ENCODE data around the gene MEF2D. TPM values are rescaled to one million over a fixed set of nuclear protein-coding genes. Genes with fewer than 3 reads are reported as not detected.

The MEF2D gene
- total RNA-seq, 1 experiment from 2014 or later: 18.3 TPM

- no TSS peak for BruUV-seq (replicated peaks)
- Histone ChIP-seq H3K9me3 (ENCODE audit: low read depth, low read length, poor library complexity, severe bottlenecking) (no peaks in the 10 kb centered on the region), H3K27me3 (replicated peaks; ENCODE audit: insufficient read depth, low read depth, low read length, poor library complexity) (no peaks in the 10 kb centered on the region), H3K27ac (ENCODE audit: low read depth, low read length, poor library complexity, severe bottlenecking) (no peak overlapping the region), H3K4me1 (ENCODE audit: insufficient read depth, low read length, poor library complexity, severe bottlenecking) (no peaks in the 10 kb centered on the region), H3K36me3 (ENCODE audit: insufficient read depth, low read length, poor library complexity, severe bottlenecking) (peaks cover 32% of the 10 kb centered on the region), H3K4me3 (ENCODE audit: low read depth, low read length, poor library complexity, severe bottlenecking) (no peak overlapping the region)
- no peak for DNase-seq (ENCODE audit: low spot score)
- ChIA-PET CTCF (no interaction called here), POLR2A (ENCODE audit: low non-redundant PET) (no interaction called here)
- no peak for TF ChIP-seq CTCF (conservative IDR thresholded peaks at IDR 0.05; ENCODE audit: low read depth, low read length)
- TF ChIP-seq EZH2 (IDR thresholded peaks at IDR 0.05; ENCODE audit: borderline replicate concordance, low read depth, low read length, poor library complexity, severe bottlenecking): no peak
- intact Hi-C loops (cut with micrococcal nuclease; ENCODE audit: unreplicated experiment): no loop called here
Measured at GRCh38 chr1:156540955-156541354, 40.4 kb upstream of the MEF2D start.

GRCh38 chr1:156539818-156540355 is 39.3 kb upstream of the MEF2D start:
- no TSS peak for BruUV-seq (replicated peaks)
- Histone ChIP-seq H3K4me3 (ENCODE audit: low read depth, low read length, poor library complexity, severe bottlenecking) (no peak overlapping the region), H3K27me3 (replicated peaks; ENCODE audit: insufficient read depth, low read depth, low read length, poor library complexity) (no peaks in the 10 kb centered on the region), H3K36me3 (ENCODE audit: insufficient read depth, low read length, poor library complexity, severe bottlenecking) (peaks cover 40% of the 10 kb centered on the region), H3K9me3 (ENCODE audit: low read depth, low read length, poor library complexity, severe bottlenecking) (no peaks in the 10 kb centered on the region), H3K4me1 (ENCODE audit: insufficient read depth, low read length, poor library complexity, severe bottlenecking) (no peaks in the 10 kb centered on the region), H3K27ac (ENCODE audit: low read depth, low read length, poor library complexity, severe bottlenecking) (no peak overlapping the region)
- POLR2A ChIA-PET (ENCODE audit: low non-redundant PET): no interaction called here
- intact Hi-C loops (cut with micrococcal nuclease; ENCODE audit: unreplicated experiment): no loop called here
- CTCF ChIA-PET: no interaction called here
- no peak for DNase-seq (ENCODE audit: low spot score)
- TF ChIP-seq CTCF (conservative IDR thresholded peaks at IDR 0.05; ENCODE audit: low read depth, low read length): no peak
- TF ChIP-seq EZH2 (IDR thresholded peaks at IDR 0.05; ENCODE audit: borderline replicate concordance, low read depth, low read length, poor library complexity, severe bottlenecking): no peak

GRCh38 chr1:156538711-156539440 is 38.3 kb upstream of the MEF2D start:
- H3K9me3 ChIP-seq (ENCODE audit: low read depth, low read length, poor library complexity, severe bottlenecking): no peaks in the 10 kb centered on the region
- intact Hi-C loops (cut with micrococcal nuclease; ENCODE audit: unreplicated experiment): no loop called here
- H3K4me1 ChIP-seq (ENCODE audit: insufficient read depth, low read length, poor library complexity, severe bottlenecking): no peaks in the 10 kb centered on the region
- no TSS peak for BruUV-seq (replicated peaks)
- CTCF ChIA-PET: no interaction called here
- H3K27ac ChIP-seq (ENCODE audit: low read depth, low read length, poor library complexity, severe bottlenecking): no peak overlapping the region
- DNase-seq (ENCODE audit: low spot score): peak; percentile 33
- no peaks in the 10 kb centered on the region for H3K27me3 ChIP-seq (replicated peaks; ENCODE audit: insufficient read depth, low read depth, low read length, poor library complexity)
- H3K36me3 ChIP-seq (ENCODE audit: insufficient read depth, low read length, poor library complexity, severe bottlenecking): peaks cover 40% of the 10 kb centered on the region
- TF ChIP-seq CTCF (conservative IDR thresholded peaks at IDR 0.05; ENCODE audit: low read depth, low read length) (no peak), EZH2 (IDR thresholded peaks at IDR 0.05; ENCODE audit: borderline replicate concordance, low read depth, low read length, poor library complexity, severe bottlenecking) (no peak)
- no peak overlapping the region for H3K4me3 ChIP-seq (ENCODE audit: low read depth, low read length, poor library complexity, severe bottlenecking)
- POLR2A ChIA-PET (ENCODE audit: low non-redundant PET): no interaction called here

Data from A673 (cell line).